GM23338 (cell line): ENCODE measurements around the gene C6orf47.

Experiments used
- CREB1 ChIP-seq: fragments of 250-450 bp; sonication (Bioruptor Pico); IDR thresholded peaks from 2 replicates; pipeline ENCODE4 v1.5.0; 2020; ENCODE audit warnings: low read depth, mild to moderate bottlenecking, moderate library complexity
- CTCF ChIP-seq, 2 experiments: fragments of 200-600 bp in 1 of 2; sonication (generic) in 1 of 2; conservative IDR thresholded peaks; 2 replicates each; pipeline versions ENCODE4 v1.5.1 to v1.6.1; 2016 to 2017; ENCODE audit warnings: antibody characterized with exemption in 2 of 2, low read depth in 2 of 2, mild to moderate bottlenecking in 2 of 2, moderate library complexity in 1 of 2
- EZH2 ChIP-seq: fragments of 200-600 bp; sonication (generic); IDR thresholded peaks from one replicate; pipeline ENCODE4 v1.8.0; 2017; ENCODE audit warnings: antibody characterized with exemption, mild to moderate bottlenecking, low read depth; ENCODE audit not compliant: unreplicated experiment
- EZH2phosphoT487 ChIP-seq: fragments of 200-600 bp; sonication (generic); IDR thresholded peaks from one replicate; pipeline ENCODE4 v1.8.1; 2018; ENCODE audit warnings: antibody characterized with exemption; ENCODE audit not compliant: unreplicated experiment
- JUNB ChIP-seq: IDR thresholded peaks from one replicate; pipeline ENCODE4 v1.6.1; 2016; ENCODE audit warnings: antibody characterized with exemption; ENCODE audit not compliant: unreplicated experiment
- NANOG ChIP-seq: IDR thresholded peaks from 2 replicates; pipeline ENCODE4 v1.6.1; 2016; ENCODE audit warnings: antibody characterized with exemption, borderline replicate concordance
- POLR2AphosphoS5 ChIP-seq: IDR thresholded peaks from 2 replicates; pipeline ENCODE4 v1.6.1; 2016; ENCODE audit warnings: antibody characterized with exemption, low read depth
- ZNF114 ChIP-seq: fragments of 250-450 bp; sonication (Bioruptor Pico); IDR thresholded peaks from 2 replicates; pipeline ENCODE4 v1.5.0; 2020; ENCODE audit warnings: mild to moderate bottlenecking, moderate library complexity
- TF ChIP-seq, protein P1 (sequence below): IDR thresholded peaks from one replicate; pipeline ENCODE4 v1.6.1; 2018; ENCODE audit warnings: antibody characterized with exemption; ENCODE audit not compliant: unreplicated experiment

GRCh38 chr6:31634131-31634530 is 26.4 kb downstream of the C6orf47 start:
- TF ChIP-seq, protein P1, sequence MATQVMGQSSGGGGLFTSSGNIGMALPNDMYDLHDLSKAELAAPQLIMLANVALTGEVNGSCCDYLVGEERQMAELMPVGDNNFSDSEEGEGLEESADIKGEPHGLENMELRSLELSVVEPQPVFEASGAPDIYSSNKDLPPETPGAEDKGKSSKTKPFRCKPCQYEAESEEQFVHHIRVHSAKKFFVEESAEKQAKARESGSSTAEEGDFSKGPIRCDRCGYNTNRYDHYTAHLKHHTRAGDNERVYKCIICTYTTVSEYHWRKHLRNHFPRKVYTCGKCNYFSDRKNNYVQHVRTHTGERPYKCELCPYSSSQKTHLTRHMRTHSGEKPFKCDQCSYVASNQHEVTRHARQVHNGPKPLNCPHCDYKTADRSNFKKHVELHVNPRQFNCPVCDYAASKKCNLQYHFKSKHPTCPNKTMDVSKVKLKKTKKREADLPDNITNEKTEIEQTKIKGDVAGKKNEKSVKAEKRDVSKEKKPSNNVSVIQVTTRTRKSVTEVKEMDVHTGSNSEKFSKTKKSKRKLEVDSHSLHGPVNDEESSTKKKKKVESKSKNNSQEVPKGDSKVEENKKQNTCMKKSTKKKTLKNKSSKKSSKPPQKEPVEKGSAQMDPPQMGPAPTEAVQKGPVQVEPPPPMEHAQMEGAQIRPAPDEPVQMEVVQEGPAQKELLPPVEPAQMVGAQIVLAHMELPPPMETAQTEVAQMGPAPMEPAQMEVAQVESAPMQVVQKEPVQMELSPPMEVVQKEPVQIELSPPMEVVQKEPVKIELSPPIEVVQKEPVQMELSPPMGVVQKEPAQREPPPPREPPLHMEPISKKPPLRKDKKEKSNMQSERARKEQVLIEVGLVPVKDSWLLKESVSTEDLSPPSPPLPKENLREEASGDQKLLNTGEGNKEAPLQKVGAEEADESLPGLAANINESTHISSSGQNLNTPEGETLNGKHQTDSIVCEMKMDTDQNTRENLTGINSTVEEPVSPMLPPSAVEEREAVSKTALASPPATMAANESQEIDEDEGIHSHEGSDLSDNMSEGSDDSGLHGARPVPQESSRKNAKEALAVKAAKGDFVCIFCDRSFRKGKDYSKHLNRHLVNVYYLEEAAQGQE, result no peak
- TF ChIP-seq CTCF (conservative IDR thresholded peaks at IDR 0.05; ENCODE audit: low read depth in 2 of 2) (no peak), POLR2AphosphoS5 (no peak), EZH2phosphoT487 (no peak), EZH2 (no peak), CREB1 (CRISPR knock-in tag) (no peak), NANOG (no peak), ZNF114 (CRISPR knock-in tag) (no peak), JUNB (no peak)
